ENCODE measurements around the gene IMPA2. TPM values are rescaled to one million over a fixed set of nuclear protein-coding genes. Genes with fewer than 3 reads are reported as not detected.

The IMPA2 gene
- total and polyA plus RNA-seq, 2 of the 8 experiments (the other 6 are each of a cell fraction or from before 2014, with no cell fraction given): 102 to 140 TPM

- WGBS, 2 experiments (ENCODE audit: extremely low coverage in 1 of 2, insufficient coverage in 1 of 2, insufficient read length in 1 of 2, insufficient replicate concordance in 2 of 2, low coverage in 1 of 2, low lambda C conversion rate in 2 of 2, missing lambda C conversion rate in 1 of 2): 83% methylated on average over 20 of the region's 20 CpGs; no CpG with 5 or more reads in 1 of the 2 experiments
- H2AK5ac ChIP-seq (ENCODE audit: low read depth, low read length): no peak overlapping the region
- no peak overlapping the region for H3K4me3 ChIP-seq (ENCODE audit: extremely low read depth in 1 of 4, insufficient read depth in 2 of 4, low read depth in 3 of 4, low read length in 4 of 4)
- no peak overlapping the region for H3K9ac ChIP-seq (replicated peaks in 1 of 4; ENCODE audit: extremely low read depth in 1 of 4, low read depth in 3 of 4, low read length in 3 of 4)
- H4K5ac ChIP-seq (ENCODE audit: insufficient read length, low read depth, low read length): no peak overlapping the region
- H4K8ac ChIP-seq (ENCODE audit: extremely low read depth, insufficient read depth, low read length): 0 out of 2 replicates have a peak overlapping the region, but pooled peaks have one; percentile 51
- ChIA-PET POLR2A (ENCODE audit: partially characterized antibody) (no interaction called here), CTCF (ENCODE audit: partially characterized antibody) (interaction anchor here (0.8 to 1.5 kb wide), 3 partner anchors 9 to 71 kb away, joined by 3 to 7 read pairs (median 5); no protein-coding TSS in a partner anchor)
- no peaks in the 10 kb centered on the region for H3K36me3 ChIP-seq (ENCODE audit: control insufficient read depth in 2 of 4, insufficient read depth in 4 of 4, low read length in 3 of 4)
- H3K79me2 ChIP-seq (ENCODE audit: control insufficient read depth in 1 of 2, insufficient read depth in 2 of 2, low read length in 2 of 2): no peaks in the 10 kb centered on the region
- no peaks in the 10 kb centered on the region; a peak in 1 of 7 replicates for H3K4me1 ChIP-seq (replicated peaks in 1 of 4; ENCODE audit: control insufficient read depth in 3 of 4, insufficient read depth in 4 of 4, low read length in 3 of 4)
- no peak overlapping the region for H2AFZ ChIP-seq (ENCODE audit: low read length)
- H3K14ac ChIP-seq (ENCODE audit: insufficient read length): no peak overlapping the region
- DNase-seq (ENCODE audit: low read depth in 1 of 2, low spot score in 2 of 2): no peak
- H3K4ac ChIP-seq (replicated peaks; ENCODE audit: insufficient read length, low read depth, low read length): no peak overlapping the region
- H4K20me1 ChIP-seq (replicated peaks in 1 of 2; ENCODE audit: control insufficient read depth in 1 of 2, insufficient read depth in 2 of 2, low read length in 2 of 2): no peaks in the 10 kb centered on the region
- no peak overlapping the region for H3K23ac ChIP-seq (ENCODE audit: insufficient read length)
- H3K18ac ChIP-seq (ENCODE audit: extremely low read depth, low read length): no peak overlapping the region
- H2BK5ac ChIP-seq (ENCODE audit: low read depth, low read length): no peak overlapping the region
- H2BK15ac ChIP-seq (ENCODE audit: low read length): no peak overlapping the region
- no peak overlapping the region for H3K27ac ChIP-seq (ENCODE audit: low read depth, low read length)
- H3K9me3 ChIP-seq (ENCODE audit: insufficient read depth in 2 of 2, low read depth in 1 of 2, low read length in 1 of 2): no peaks in the 10 kb centered on the region; a peak in 1 of 4 replicates
- no peak overlapping the region for H2BK120ac ChIP-seq (replicated peaks; ENCODE audit: low read depth, low read length)
- H4K91ac ChIP-seq (replicated peaks; ENCODE audit: insufficient read length, low read length): no peak overlapping the region
- FAIRE-seq: no peak
- H3K27me3 ChIP-seq (replicated peaks in 1 of 4; ENCODE audit: control insufficient read depth in 3 of 4, extremely low read depth in 1 of 4, insufficient read depth in 3 of 4, low read length in 3 of 4): no peaks in the 10 kb centered on the region
- 0 out of 2 replicates have a peak, but pooled peaks cover 1% of the 10 kb centered on the region for H3K23me2 ChIP-seq (ENCODE audit: low read depth, low read length)
- no peak overlapping the region for H2BK12ac ChIP-seq (ENCODE audit: low read depth, low read length)
- H3K79me1 ChIP-seq (ENCODE audit: low read depth, low read length): no peaks in the 10 kb centered on the region
- no peak for TF ChIP-seq MAFK (IDR thresholded peaks at IDR 0.05; ENCODE audit: low read depth, low read length)
- no peak for TF ChIP-seq FOSL1 (IDR thresholded peaks at IDR 0.05; ENCODE audit: insufficient read depth, low read depth, low read length)
- TF ChIP-seq CHD1 (IDR thresholded peaks at IDR 0.05; ENCODE audit: low read depth, low read length): no peak
- TF ChIP-seq TAF7 (optimal IDR thresholded peaks at IDR 0.05; ENCODE audit: borderline replicate concordance, low read depth, low read length): no peak
- no peak overlapping the region for H3K4me2 ChIP-seq (ENCODE audit: insufficient read depth in 1 of 2, low read depth in 2 of 2, low read length in 2 of 2)
- no peak overlapping the region for H3K56ac ChIP-seq (replicated peaks; ENCODE audit: insufficient read length, low read depth, low read length)
- H2BK20ac ChIP-seq (ENCODE audit: low read length): no peak overlapping the region
These were observed 79.0 kb downstream of the IMPA2 start for GRCh38 chr18:12060182-12060870.

Data from H1 (cell line).